GM12892 (cell line): Measurements from ENCODE around the gene ABI3.

Source experiments
- POLR2A ChIP-seq: IDR thresholded peaks from 2 replicates; pipeline ENCODE4 v1.6.1; 2011; ENCODE audit warnings: low read depth, low read length, control low read depth
- POLR2AphosphoS5 ChIP-seq: IDR thresholded peaks from 2 replicates; pipeline ENCODE4 v1.6.1; 2011; ENCODE audit warnings: low read depth, low read length, control low read depth
- TAF1 ChIP-seq: IDR thresholded peaks from 2 replicates; pipeline ENCODE4 v1.6.1; 2011; ENCODE audit warnings: low read depth, mild to moderate bottlenecking, control low read depth, low read length, borderline replicate concordance

- no peak for TF ChIP-seq POLR2A
- no peak for TF ChIP-seq POLR2AphosphoS5
- TF ChIP-seq TAF1: no peak
Measured at GRCh38 chr17:49191409-49191916, 19.0 kb upstream of the ABI3 start.
